ENCODE measurements around the gene AGAP3. TPM values are rescaled to one million over a fixed set of nuclear protein-coding genes. Genes with fewer than 3 reads are reported as not detected.

The AGAP3 gene
- polyA plus RNA-seq, 1 of the 3 experiments (the other 2 are of a cell fraction): 126 TPM

GRCh38 chr7:151062399-151063211 is 23.7 kb upstream of the AGAP3 start:
- Histone ChIP-seq H2AFZ (ENCODE audit: low read depth) (no peak overlapping the region), H3K9ac (no peak overlapping the region), H3K9me2 (no peaks in the 10 kb centered on the region), H3F3A (replicated peaks; ENCODE audit: insufficient read depth) (no peaks in the 10 kb centered on the region), H3K4me3 (ENCODE audit: low read depth in 2 of 2, low read length in 1 of 2) (no peak overlapping the region), H3K27me3 (ENCODE audit: insufficient read depth) (no peaks in the 10 kb centered on the region), H3K9me3 (no peaks in the 10 kb centered on the region), H3K36me3 (replicated peaks in 1 of 2; ENCODE audit: control insufficient read depth in 1 of 2, insufficient read depth in 2 of 2, low read length in 1 of 2) (peaks cover 34 to 47% of the 10 kb centered on the region in 2 experiments), H3K4me1 (ENCODE audit: control insufficient read depth in 1 of 2, insufficient read depth in 2 of 2, low read depth in 1 of 2, low read length in 1 of 2) (peaks cover 24 to 33% of the 10 kb centered on the region in 2 experiments), H4K20me1 (ENCODE audit: insufficient read depth) (peaks cover 40% of the 10 kb centered on the region), H3K27ac (ENCODE audit: low read depth in 2 of 2, low read length in 1 of 2) (0 out of 4 replicates have a peak overlapping the region, but pooled peaks of 1 of the 2 experiments have one; percentile 13), H3K79me2 (ENCODE audit: insufficient read depth) (peaks cover 62% of the 10 kb centered on the region), H3K4me2 (no peak overlapping the region)
- ChIA-PET POLR2A (interaction anchor here (0.8 kb wide), 1 partner anchor 73 kb away, joined by 4 read pairs; no protein-coding TSS in a partner anchor), CTCF (interaction anchor here (0.9 to 12.2 kb wide), 10 partner anchors 15 to 164 kb away, joined by 3 to 126 read pairs (median 4); partner anchors contain the start of genes AGAP3, FASTK and TMUB1)
- WGBS (ENCODE audit: low lambda C conversion rate): 80% methylated on average over 37 of the region's 43 CpGs
- TF ChIP-seq REST (IDR thresholded peaks at IDR 0.05; ENCODE audit: low read depth, low read length) (no peak), USF1 (IDR thresholded peaks at IDR 0.05; ENCODE audit: borderline replicate concordance, low read depth) (peak; percentile 40; the same call in 1 of the 2 replicates), TCF12 (IDR thresholded peaks at IDR 0.05) (no peak), SMC3 (IDR thresholded peaks at IDR 0.05; ENCODE audit: low read depth, low read length) (no peak), RXRA (IDR thresholded peaks at IDR 0.05; ENCODE audit: borderline replicate concordance, low read depth) (no peak), RAD21 (IDR thresholded peaks at IDR 0.05; ENCODE audit: low read length) (no peak), GATA2 (CRISPR knock-in tag; IDR thresholded peaks at IDR 0.05) (no peak), MXI1 (IDR thresholded peaks at IDR 0.05; ENCODE audit: low read depth, low read length) (peak; percentile 60; the same call in 1 of the 2 replicates), POLR2AphosphoS5 (IDR thresholded peaks at IDR 0.05; ENCODE audit: low read depth, low read length) (no peak)
- peak; percentile 81 for DNase-seq

- H3K27me3 ChIP-seq (ENCODE audit: insufficient read depth): no peaks in the 10 kb centered on the region
- no peaks in the 10 kb centered on the region for H3K9me3 ChIP-seq
- WGBS (ENCODE audit: low lambda C conversion rate): 64% methylated on average over 8 of the region's 11 CpGs
- no peak overlapping the region for H3K27ac ChIP-seq (ENCODE audit: low read depth in 2 of 2, low read length in 1 of 2)
- no peaks in the 10 kb centered on the region for H3F3A ChIP-seq (replicated peaks; ENCODE audit: insufficient read depth)
- no peak for DNase-seq
- H3K4me1 ChIP-seq (ENCODE audit: control insufficient read depth in 1 of 2, insufficient read depth in 2 of 2, low read depth in 1 of 2, low read length in 1 of 2): peaks cover 24 to 32% of the 10 kb centered on the region in 2 experiments
- H3K4me3 ChIP-seq (ENCODE audit: low read depth in 2 of 2, low read length in 1 of 2): no peak overlapping the region
- peaks cover 40 to 53% of the 10 kb centered on the region in 2 experiments for H3K36me3 ChIP-seq (replicated peaks in 1 of 2; ENCODE audit: control insufficient read depth in 1 of 2, insufficient read depth in 2 of 2, low read length in 1 of 2)
- no peak overlapping the region for H2AFZ ChIP-seq (ENCODE audit: low read depth)
- peaks cover 67% of the 10 kb centered on the region for H3K79me2 ChIP-seq (ENCODE audit: insufficient read depth)
- TF ChIP-seq TAF1 (IDR thresholded peaks at IDR 0.05; ENCODE audit: borderline replicate concordance, low read depth, low read length) (no peak), EZH2phosphoT487 (IDR thresholded peaks at IDR 0.05; ENCODE audit: borderline replicate concordance, low read depth) (no peak), USF2 (IDR thresholded peaks at IDR 0.05; ENCODE audit: borderline replicate concordance, low read depth, low read length) (no peak), YY1 (IDR thresholded peaks at IDR 0.05; ENCODE audit: low read depth) (no peak), SMC3 (IDR thresholded peaks at IDR 0.05; ENCODE audit: low read depth, low read length) (no peak), FOSL2 (IDR thresholded peaks at IDR 0.05; ENCODE audit: borderline replicate concordance, low read depth) (no peak), FOXJ3 (CRISPR knock-in tag; IDR thresholded peaks at IDR 0.05) (no peak), RFX5 (IDR thresholded peaks at IDR 0.05; ENCODE audit: low read length) (no peak), TCF12 (IDR thresholded peaks at IDR 0.05) (no peak)
- no peak overlapping the region for H3K4me2 ChIP-seq
- POLR2A ChIA-PET: no interaction called here
- no peak overlapping the region for H3K9ac ChIP-seq
- CTCF ChIA-PET: interaction anchor here (1.0 to 12.2 kb wide), 10 partner anchors 13 to 164 kb away, joined by 3 to 126 read pairs (median 4); partner anchors contain the start of genes FASTK and TMUB1
- peaks cover 40% of the 10 kb centered on the region for H4K20me1 ChIP-seq (ENCODE audit: insufficient read depth)
- H3K9me2 ChIP-seq: no peaks in the 10 kb centered on the region
Measured at GRCh38 chr7:151063212-151063561, 23.1 kb upstream of the AGAP3 start.

All from SK-N-SH (cell line).